ENCODE results near the gene FLNA.

The FLNA gene

GRCh38 chrX:154334496-154334895 is 39.9 kb downstream of the FLNA start:
- DNase-seq (ENCODE audit: low read depth in 2 of 2) = no peak

DNA sequence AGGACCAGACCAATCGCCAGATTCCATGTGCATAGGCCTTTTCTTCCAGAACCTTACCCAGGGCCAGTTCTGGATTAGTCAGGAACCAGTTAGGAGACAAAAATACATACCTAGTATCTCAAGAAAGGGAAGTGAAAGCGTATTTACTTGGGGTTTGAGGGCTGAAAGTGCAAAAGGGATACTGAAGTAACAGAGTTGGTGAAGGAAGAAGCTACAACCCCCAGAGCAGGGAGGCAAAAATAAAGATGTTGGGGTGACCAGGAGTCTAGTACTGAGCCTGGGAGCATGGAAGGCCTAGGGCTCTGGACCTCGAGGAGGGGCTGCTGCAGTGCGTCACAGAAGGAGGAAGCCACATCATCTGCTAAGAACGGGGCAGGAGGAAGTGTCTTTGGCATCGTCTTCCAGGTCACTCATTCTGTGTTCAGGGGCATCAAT is 40.6 kb downstream of the FLNA start:
- no peak for DNase-seq (ENCODE audit: low read depth in 2 of 2)

DNA sequence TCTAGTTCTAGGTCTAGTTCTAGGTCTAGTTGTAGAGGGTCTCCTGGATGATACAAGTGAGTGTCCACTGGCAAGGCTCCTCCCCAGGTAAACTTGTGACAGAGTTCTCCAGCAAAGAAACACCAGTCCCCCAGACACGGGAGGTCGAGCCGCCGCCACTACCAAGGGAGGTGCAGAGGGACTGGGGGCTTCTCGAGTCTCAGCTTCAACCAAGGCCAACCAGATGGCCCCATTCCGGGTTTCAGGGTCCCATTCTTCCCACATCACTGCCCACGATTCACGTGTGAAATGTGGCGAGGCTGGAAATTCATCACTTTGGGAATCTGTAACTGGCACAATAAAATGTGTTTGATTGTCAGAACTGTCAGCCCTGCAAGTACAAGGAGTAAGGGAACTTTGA is 41.3 kb downstream of the FLNA start:
- no peak for DNase-seq (ENCODE audit: low read depth in 2 of 2)

GRCh38 chrX:154332561-154332960 is 41.9 kb downstream of the FLNA start:
- DNase-seq (ENCODE audit: low read depth in 2 of 2) = no peak

DNA sequence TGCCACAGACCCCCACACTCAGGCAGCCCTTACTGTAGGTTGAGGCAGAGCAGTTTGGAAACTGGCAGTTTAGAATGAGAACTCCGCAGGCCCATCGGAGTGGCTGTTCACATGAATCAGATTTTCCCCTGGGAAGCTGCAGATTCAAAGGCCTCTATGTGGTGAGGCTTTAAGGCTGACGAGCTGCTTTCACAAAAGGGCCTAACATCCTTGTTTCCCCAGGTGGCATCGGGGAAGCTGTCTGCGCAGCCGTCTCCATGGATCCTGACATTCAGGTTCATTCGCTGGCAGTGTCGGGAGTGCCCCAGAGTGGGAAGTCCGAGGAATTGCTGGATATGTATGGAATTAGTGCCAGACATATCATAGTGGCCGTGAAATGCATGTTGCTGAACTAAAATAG is 45.1 kb downstream of the FLNA start:
- no peak for DNase-seq (ENCODE audit: low read depth in 2 of 2)

- no peak for DNase-seq (ENCODE audit: low read depth in 2 of 2)
These were observed 45.8 kb downstream of the FLNA start for GRCh38 chrX:154328646-154329045.

GRCh38 chrX:154327038-154327820 is 47.2 kb downstream of the FLNA start:
- DNase-seq (ENCODE audit: low read depth in 2 of 2) = no peak

DNA sequence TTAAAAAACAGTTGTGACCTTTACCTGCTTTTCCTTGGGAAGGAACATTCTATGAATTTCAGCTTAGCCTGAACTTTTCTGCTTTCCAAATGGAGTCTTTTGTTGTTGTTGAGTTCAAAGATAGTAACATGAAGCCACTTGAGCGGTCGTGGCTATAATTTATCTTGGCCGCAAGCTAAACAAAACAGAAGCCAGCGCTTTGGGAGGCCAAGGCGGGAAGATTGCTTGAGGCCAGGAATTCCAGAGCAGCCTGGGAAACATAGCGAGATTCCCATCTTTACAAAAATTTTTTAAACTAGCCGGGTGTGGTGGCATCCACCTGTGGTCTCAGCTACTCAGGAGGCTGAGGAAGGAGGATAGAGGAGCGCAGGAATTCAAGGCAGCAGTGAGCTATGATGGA is 48.9 kb downstream of the FLNA start:
- no peak for DNase-seq (ENCODE audit: low read depth in 2 of 2)

DNA sequence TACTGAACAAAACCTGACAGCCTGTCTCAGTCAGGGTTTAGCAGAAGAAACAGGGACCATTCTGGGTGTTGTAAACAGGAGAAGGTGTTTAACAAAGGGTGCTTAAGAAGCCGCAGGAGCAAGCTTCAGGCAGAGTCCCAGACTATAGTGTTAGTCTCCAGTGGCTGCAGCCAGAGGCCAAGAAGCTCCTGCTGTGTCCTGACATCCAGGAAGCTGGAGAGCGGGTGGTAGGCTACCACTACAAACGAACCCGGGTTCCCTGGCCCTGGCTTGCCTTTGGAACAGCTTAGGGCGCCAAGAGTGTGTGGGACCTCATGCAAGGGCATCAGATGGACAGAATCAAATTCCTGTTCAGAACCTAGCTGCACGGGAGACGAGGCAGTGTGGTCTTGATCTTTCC is 50.9 kb downstream of the FLNA start:
- no peak for DNase-seq (ENCODE audit: low read depth in 2 of 2)

DNA sequence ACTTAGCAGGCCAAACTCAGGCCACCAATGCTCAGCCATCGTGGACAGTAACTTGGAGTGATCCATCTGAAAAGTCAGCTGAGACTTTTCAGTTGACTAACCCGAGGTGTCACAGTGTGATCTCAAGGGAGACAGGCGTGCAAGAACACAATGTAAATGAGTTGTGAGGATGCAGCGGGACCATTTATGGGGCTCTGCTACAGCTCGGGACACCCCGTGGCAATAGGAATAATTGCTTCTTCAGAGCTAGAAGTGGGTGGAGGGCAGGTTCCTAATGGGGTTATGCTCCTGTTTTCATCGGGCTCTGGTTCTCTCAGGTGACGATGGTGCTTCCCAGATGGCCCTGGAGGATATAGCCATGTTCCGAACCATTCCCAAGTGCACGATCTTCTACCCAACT is 51.5 kb downstream of the FLNA start:
- no peak for DNase-seq (ENCODE audit: low read depth in 2 of 2)

DNA sequence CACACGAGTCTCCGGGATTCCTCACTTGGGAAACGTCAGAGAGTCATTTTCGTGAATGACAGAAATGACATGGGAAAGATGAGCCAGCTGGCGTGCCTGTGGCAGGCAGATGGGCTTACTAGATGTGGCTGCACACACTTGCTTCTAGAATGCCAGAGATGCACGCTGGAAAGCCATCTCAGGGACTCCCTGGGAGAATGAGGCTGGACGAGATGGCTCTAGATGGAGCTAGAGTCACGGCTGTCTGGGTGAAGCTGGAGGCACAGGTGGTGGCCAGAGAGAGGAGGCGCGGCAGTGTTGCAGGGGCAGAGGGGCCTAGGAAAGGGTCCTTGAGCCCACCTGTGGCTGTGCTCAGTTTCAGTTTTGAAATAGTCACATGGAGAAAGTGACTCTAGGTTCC is 52.8 kb downstream of the FLNA start:
- DNase-seq (ENCODE audit: low read depth in 2 of 2) = no peak

- no peak for DNase-seq (ENCODE audit: low read depth in 2 of 2)
These were observed 53.3 kb downstream of the FLNA start for GRCh38 chrX:154321152-154321551.

- no peak for DNase-seq (ENCODE audit: low read depth in 2 of 2)
These were observed 54.0 kb downstream of the FLNA start for GRCh38 chrX:154320406-154320805.

DNA sequence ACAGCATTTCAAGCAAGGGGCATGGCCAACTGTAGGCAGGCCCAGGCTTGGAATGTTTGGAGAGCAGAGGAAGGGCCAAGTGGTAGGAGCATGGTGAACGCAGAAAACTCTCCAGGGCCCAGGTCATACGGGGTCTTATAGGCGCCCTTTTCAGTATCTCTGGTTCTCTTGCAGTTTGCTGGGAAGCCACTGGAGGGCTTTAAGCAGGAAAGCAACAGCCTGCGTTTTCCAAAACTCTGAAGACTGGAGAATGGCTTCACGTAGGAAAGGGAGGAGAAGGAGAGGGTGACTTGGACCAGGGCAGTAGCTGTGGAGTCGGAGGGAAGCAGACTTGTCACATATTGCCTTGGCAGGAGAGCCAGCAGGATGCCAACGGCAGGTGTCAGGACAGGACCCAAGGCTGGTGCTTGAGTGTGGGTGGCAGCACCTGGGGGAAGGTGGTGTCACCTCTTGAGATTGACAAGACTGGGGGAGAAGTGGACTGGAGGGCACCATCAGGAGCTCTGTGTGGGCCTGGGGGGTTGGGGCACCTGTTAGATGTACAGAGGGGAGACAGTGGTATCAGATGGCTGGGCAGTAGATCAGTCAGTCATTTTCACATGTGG is 56.9 kb downstream of the FLNA start:
- no peak for DNase-seq (ENCODE audit: low read depth in 2 of 2)

- DNase-seq (ENCODE audit: low read depth in 2 of 2) = no peak
These were observed 59.0 kb downstream of the FLNA start for GRCh38 chrX:154315416-154315815.

DNA sequence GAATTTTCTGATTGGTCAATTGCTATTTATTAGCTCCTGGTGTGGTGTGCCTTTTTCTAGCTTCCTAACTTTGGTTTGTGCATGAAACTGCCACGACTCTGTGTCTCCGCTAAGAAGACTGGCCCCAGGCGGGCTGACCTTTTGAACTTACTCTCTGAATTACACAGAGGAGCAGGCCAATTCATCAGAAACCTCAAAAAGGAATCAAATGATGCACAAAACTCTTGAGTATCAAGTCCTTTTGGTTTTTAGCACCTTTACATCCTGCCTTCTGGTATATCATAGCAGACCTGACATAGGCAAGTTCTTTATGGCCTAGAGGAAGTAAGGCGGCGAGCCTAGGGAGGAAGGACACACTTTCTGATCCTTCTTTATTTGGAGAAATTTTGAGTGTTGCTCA is 61.3 kb downstream of the FLNA start:
- no peak for DNase-seq (ENCODE audit: low read depth in 2 of 2)

DNA sequence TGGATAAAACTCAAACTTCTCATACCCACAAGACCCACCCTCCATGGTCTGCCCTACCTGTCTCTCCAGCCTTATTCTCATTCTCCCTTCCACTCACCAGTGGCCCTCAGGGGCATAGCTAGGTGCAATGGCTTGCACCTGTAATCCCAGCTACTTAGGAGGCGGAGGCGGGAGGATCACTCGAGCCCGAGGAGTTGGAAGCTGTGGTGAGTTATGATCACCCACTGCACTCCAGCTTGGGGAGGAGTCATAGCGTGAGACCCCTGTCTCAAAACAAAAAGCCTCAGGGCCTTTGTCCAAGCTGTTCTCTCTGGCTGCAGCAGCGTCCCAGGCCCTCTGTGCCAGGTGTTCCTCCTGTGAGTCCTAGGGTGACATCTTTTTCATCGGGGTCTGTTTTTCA is 62.3 kb downstream of the FLNA start:
- DNase-seq (ENCODE audit: low read depth in 2 of 2) = no peak

DNA sequence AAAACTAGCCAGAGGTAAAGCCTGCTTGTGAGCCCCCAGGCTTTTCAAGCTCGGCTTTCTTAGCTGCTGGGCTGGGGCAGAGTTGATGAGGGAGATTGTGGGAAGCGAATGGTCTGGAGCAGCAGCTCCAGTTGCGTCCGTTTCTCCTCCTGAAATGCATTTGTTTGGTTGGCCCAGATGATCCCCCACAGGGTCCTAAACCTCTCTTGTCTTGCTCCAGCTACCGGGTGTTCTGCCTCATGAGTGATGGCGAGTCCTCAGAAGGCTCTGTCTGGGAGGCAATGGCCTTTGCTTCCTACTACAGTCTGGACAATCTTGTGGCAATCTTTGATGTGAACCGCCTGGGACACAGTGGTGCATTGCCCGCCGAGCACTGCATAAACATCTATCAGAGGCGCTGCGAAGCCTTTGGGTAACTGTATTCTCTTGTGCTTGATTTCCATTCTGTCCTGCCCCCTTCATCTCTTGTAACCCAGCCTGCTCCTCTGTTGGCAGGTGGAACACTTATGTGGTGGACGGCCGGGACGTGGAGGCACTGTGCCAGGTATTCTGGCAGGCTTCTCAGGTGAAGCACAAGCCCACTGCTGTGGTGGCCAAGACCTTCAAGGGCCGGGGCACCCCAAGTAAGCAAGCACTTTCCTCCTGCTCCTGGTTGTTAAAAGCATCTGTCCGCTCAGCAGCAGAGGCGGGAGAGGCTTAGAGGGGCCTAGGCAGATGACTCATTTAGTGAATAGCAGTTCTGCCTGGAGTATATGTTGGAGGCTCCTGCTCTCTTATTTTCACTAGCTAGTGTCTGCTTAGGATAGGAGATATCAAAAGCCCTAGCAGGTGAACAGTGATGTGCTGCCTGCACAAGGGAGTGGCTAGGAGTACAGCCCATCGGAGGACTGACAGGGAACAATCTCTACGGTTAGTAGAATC is 63.6 kb downstream of the FLNA start:
- no peak for DNase-seq (ENCODE audit: low read depth in 2 of 2)

DNA sequence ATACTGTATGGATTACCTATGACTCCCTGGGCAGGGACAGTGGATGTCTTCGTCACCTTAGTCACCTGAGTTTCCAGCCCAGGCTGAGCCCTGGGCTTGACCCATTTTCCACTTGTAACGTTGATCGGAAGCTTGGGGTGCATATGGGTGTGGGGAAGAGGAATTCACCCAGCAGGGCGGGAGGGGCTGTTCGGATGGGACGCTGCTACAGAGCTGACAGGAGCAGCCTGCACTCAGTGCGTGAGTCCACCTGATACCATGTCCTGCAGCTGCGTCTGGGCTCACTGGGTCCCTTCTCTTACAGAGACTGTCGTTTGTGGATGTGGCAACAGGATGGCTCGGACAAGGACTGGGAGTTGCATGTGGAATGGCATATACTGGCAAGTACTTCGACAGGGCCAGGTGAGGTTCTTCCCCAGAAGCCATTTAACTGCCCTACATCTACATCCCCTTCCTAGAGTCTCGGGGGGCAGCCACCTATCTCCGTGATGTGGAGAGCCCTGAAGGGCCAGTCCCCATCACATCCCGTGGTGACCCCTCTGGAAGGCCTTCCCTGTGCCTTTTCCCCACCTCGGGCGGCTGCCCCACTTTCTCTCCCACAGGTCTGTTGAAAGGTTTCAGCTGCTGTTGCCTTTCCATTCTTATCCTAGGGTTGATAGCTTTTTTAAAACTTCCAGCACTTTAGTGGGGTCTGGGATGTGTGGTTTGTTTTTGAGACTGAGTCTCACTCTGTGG is 65.2 kb downstream of the FLNA start:
- no peak for DNase-seq (ENCODE audit: low read depth in 2 of 2)

DNA sequence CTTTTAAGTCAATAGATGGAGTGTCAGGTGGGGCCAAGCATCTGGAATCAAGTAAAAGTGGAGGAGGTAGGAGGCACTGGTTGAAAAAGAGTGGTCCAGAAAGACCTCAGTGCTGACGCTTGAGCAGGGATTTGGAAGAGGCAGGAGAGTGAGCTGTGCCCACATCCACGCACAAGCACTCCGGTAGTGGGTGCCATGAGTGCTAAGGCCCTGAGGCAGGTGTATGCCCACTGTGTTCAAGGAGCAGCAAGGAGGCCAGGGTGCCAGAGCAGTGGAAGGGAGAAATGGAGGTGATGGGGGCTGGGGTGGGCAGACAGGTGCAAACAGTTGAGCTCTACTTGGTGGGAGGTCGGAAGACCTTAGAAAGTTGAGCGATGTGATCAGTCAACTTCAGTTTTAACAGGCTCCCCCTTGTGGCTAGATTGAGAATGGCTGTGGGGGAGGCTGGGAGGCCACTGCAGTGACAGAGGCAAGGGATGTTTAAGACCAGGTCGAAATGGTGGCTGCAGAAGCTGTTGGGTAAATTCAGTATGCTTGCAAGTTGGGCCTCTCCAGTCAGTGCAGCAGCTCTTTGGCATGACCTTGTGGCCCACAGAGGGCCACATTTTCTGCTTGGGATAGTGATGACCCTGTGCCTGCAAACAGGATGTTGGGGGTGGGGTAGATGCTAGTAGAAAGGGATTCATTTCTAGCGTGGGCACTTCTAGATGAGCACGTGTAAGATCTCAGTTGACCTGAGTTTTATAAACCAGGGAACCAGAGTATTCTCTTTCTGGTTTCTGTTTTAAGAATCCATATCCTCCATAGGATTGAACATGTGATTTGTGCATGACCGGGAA is 66.1 kb downstream of the FLNA start:
- peak; percentile 58 to 81 for DNase-seq (ENCODE audit: low read depth in 2 of 2)

DNA sequence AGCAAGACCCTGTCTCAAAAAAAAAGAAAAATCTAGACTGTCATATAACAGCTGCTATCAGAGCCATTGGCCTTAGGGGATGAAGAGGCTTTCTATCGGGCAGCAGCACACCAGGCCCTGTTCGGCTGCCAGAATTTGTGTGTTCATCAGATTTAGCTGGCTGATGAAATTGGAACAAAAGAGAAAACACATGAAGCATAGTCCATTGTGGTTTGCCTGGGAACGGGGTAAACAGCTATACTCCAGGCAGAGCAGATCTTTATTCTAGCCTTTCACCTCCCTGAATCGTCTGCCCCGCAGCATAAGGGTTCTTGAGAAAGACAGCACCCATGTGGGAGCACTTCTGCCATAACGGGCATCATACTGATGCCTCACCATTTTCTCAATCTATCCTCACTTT is 67.2 kb downstream of the FLNA start:
- DNase-seq (ENCODE audit: low read depth in 2 of 2) = no peak
